NCI-H1436 (cell line): ENCODE results near the gene TGFBR2.

Experiments used
- DNase-seq: peaks from one replicate; lab custom pipeline; 2025; lab: John Stamatoyannopoulos, UW

Gene TGFBR2

DNA sequence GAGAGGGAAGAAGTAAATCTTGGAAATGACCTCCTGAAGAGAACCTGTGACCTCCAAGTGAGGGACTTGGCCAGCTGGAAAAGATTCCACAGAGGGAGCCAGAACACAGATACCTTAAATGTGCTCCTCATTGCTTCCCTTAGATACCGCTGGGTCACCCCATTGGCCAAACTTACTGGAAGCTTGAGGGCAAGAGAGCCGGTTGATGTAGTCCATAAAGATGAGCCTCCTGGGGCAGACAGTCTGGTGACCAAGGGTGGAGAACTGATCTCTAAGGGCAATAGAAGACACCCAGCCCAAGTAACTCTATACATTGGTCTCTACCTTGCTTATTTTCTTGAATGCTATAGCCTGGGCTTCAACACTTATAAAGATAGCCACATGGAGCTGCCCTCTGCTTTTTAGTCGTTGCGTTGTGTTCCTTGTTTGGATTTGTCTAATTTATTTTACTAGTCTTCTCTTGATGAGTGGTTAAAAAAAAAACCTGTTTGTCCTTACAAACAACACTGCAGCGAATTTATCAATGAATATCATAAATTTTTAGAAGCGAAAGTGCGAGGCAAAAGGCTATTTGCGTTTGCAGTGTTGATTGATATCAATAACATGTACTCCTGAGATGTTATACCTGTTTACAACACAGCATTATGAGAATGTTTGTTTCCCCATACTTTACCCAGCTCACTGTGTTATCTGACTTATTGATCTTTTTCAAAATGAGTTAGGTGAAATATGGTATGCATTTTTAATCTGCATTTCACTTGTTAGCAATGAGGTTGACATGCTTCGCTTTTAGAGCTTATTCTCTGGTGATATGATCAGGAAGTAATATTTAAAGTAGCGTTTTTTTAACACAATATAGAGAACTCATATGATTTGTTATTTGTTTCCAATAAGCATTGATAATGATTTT, 31.2 kb downstream of the TGFBR2 start:
- DNase-seq = no peak

DNA sequence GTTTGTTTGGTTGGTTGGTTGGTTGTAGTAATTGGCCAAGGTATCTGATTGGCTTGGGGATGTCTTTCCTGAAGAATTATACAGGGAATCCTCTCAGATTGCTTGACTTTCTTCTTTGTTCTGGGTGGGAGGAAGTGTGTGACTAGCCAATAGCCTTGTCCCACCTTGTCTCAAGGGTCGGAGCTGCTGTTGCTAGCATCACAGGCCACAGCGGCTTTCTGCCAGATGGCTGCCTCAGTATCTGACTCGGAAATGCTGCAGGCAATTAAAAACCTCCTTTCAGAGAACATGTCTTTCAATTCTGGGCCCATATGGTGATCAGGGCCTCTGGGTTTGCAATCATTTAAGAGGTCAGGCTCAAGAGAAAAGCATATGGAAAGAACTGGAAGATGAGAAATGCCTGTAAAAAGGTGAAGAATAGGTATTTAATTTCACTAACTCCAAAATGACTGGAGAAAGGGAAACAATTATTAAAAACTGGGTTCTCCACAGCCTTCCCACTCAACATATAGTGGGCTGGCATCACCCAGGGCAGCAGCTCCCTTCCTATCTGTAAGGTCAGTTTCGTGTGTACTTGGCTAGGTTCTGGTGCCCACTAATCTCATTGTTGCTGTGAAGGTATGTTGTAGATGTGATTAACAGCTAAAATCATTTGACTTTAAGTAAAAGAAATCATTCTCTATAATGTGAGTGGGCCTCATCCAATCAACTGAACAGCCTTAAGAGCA, 32.4 kb downstream of the TGFBR2 start:
- DNase-seq = no peak

DNA sequence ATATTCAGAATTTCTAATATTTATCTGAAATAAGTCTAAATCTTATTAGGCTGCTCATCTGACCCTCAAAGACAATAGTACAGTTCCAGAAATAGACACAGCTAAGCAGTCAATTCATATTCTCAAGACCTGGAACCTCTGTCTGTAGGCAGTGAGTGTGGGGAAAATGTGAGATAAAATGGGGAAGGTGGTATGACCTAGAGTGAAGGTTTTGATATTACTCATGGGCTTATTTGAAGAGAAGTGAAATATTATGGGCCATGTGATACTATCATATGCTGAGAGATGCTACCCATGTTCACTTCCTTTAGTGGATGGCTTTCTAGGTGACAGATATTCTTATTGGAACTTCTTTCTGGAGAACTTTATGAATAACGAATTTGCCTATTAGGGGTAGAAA, 33.5 kb downstream of the TGFBR2 start:
- DNase-seq = no peak

DNA sequence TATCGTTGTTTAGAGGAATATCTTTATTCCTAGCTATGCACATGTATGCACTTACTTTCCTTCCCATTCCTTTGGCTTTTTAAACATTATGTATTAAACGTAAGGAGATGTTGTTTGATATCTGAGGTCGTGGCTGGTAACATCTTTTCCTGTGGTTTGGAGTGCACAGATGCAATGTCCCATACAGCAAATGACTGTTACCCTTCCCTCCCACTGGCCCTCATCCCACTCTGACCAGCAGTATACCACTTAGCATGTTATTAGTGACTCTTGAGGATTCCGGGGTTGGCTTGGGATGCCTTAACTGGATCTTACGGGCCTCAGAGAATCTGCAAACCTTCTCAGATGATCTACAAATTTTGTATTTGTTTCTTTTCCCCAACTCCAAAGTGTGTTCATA, 34.5 kb downstream of the TGFBR2 start:
- no peak for DNase-seq

DNA sequence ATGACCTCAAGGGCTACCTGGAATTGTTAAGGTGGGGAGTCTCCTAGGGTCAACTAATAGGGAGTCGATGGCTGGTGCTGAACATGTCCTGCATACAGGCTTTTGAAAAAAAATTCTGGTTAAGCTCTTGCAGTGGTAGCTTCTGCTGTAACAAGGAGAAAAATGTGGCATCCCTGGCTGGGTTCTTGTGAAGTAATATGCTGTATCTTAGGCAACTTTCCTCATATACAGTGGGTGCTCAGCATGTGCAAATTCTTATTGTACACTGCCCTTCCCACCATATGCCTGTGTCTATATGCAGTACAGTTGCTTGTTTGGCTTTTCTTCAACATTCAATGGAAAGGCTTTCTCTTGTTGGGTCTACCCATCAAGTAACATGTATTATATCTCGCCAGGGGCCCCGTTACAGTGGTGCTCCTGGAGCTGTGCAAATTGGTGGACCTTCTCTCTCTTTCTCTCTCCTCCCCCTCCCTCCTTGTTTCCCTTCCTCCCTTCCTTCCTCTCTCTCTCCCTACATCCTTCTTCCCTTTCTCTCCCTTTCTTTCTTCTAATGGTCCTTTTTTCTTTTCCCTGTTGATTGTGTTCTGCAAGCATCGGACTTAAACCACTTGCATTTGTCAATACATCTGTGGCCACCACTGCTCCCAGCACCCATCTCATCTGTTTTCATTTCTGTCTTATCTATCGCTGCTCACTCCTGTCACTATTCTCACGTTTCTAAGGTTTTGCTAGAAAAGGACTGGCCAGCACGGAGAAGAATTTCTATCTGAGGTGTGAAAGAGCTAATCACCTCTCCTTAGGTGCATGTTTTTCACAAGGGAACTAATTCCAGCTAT, 35.2 kb downstream of the TGFBR2 start:
- DNase-seq = no peak

DNA sequence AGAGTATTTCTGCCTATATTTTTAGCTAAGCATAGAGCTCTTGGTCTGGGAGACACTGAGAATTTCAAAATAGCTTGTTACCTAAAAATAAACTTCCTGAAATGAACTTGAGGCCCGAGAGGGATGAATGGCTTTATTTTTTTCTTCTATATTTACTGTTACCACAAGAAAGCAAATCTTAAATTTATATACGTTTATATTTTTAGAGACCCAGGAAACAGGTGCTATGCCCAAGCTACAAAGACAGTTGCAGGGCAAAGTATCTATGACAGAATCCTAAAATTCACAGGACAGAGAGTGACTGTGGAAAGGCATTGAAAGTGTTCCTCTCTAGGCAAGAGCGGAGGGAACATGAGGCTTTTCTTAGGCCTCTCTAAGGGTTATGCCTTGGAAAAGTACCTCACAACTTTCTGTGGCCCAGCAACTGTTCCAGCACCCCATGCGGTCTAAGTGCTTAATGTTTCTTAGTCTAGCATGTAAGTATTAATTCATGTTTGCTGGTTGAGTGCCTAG, 36.5 kb downstream of the TGFBR2 start:
- DNase-seq = no peak

DNA sequence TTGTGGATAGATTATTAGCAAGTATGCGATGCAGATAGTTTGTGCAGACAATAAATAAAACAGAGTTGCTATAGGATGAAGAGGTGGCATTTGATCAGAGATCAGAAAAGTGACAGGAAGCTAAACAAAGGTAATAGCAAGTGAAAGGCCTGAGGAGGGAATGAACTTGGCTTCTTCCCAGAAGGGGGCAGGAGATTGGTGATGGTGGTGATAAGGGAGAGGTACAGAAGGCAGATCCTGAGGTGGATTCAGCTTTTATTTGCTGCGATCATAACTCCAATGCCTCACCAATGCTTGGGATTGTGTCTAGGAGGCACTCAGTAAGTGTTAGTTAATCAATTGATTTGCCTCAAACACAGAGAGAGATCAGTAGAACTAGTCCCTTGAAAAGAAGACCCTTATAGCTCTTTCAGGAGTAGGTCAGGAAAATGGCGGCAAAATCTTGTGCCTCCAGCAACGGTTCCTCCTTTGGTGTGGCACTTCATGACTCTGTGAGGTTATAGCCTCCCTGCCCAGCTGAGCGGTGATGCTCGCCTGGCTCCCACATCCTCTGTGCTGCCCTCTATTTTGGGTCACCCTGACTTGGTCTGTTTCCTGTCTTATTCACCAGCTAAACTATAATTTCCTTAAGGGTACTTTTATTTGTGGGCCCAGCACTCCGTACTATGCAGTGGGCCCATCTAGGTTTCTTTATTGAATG, 37.5 kb downstream of the TGFBR2 start:
- DNase-seq = no peak

DNA sequence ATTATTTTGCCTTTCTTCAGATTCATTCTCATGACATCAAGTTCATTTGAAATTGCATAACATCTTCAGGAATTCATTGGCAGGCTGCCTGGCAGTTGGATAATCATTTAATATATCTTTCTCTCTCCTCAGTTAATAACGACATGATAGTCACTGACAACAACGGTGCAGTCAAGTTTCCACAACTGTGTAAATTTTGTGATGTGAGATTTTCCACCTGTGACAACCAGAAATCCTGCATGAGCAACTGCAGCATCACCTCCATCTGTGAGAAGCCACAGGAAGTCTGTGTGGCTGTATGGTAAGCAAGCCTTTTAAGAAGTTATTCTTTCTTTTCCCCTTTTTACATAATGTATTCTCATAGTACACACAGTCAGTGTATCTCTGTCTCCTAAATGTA, 38.2 kb downstream of the TGFBR2 start:
- no peak for DNase-seq

DNA sequence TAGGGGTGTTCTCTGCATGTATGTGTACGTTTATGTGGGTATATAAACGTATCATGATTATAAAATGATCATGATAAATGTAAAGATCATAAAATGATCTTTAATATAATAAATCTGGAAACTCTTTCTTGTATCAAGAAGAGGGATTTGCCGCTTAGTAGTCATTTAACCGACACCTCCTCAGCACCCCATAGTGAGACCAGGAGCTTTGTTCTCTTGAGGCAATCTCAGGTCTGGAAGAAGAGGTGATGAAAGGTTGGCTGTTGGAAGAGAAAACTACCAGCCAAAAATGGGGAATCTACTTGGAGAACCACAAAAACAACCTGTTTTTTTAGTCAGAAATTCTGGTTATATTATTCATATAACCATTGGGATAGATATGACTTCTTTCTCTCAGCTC, 38.7 kb downstream of the TGFBR2 start:
- no peak for DNase-seq

DNA sequence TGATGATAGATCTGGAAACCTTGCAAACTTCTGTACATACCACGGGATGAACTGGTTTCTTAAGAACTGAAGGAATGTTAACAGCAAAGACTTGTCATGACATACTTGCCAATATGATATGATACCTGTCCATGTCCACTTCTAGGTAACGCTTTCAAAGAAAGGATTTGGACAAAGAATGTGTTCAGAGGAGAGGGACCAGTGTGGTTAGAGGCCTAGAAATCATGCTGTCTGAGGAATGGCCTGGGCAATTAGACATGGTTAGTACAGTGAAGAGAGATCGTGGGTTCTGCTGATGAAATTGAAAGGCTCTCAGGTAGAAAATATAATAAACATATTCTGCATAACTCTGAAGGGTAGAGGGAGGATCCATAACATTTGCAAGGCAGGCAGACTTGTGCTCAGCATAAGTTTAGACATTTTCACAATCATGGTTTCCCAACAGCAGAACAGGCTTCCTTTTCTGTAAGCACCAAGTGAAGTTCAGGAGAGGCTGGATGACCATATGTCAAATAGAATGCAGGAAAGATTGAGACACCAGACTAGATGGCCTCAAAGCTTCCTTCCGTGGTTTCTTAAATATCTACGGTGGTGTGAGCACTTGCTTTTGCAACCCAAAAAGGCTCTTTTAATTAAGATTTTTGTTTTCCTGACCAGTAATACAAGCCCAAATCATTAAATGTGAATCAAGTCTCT, 39.9 kb downstream of the TGFBR2 start:
- DNase-seq = no peak

DNA sequence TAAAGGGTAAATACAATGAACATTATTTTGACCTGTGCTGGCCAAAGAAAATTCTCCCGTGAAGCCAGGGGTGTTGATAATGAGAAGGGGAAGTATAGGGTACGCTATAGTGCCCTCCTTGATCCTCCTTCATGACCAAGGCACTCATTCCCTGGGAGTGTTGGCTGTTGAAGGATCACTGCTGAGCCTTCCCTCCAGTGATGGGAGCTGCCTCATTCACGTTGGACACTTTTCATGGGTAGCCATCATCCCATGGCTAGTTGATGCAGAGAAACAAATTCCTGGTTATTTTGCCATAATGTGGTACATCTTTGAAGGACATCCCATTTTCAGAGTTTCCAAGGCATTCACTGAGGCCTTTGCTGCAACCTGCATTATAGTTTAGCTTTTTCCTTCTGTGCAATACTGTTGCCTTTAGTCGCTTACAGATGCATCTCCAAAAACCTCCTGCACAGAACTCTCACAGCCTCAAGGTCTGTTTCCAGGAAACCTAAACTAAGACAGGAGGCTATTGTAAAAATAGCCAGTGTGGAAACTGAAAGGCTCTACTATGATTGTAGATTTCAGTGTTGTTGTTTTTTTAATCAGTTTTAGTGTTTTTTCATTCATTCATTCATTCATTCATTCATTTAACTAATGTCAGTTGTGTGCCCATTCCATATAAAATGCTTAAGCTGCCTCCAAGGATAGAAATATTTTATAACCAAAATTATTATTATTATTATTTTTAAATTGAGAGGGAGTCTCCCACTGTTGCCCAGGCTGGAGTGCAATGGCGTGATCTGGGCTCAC, 40.8 kb downstream of the TGFBR2 start:
- no peak for DNase-seq

DNA sequence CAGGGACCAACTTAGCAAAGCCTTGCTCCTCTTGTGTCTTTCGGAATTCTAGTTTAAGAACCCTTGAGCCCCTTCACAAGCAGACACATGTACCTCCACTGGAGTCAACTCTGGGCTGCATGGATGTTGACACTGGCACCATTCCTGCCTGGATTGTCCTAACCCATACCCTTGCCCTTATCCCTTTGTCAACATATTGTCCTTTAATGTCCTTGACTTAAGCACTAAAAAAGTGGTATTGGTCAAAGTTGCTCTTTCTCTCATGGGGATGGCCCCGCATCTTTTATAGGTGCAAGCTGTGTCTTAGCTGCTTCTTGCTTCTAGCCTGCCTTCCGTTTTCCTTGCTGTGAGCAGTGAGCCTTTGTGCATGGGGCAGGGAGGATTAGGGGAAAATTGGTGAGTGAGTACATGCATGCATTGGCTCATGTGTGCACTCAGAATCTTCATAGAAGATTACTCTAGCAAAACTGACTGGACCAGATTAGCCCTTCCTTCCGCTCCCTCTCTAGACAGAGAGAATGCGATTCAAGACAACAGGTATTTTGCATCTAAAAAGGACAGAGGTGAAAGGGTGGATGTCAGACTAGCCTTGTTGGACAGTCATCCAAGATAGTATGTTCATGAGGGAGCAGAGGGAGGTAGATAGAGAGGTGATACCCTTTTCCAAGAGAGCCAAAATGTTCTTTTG, 42.4 kb downstream of the TGFBR2 start:
- DNase-seq = no peak

DNA sequence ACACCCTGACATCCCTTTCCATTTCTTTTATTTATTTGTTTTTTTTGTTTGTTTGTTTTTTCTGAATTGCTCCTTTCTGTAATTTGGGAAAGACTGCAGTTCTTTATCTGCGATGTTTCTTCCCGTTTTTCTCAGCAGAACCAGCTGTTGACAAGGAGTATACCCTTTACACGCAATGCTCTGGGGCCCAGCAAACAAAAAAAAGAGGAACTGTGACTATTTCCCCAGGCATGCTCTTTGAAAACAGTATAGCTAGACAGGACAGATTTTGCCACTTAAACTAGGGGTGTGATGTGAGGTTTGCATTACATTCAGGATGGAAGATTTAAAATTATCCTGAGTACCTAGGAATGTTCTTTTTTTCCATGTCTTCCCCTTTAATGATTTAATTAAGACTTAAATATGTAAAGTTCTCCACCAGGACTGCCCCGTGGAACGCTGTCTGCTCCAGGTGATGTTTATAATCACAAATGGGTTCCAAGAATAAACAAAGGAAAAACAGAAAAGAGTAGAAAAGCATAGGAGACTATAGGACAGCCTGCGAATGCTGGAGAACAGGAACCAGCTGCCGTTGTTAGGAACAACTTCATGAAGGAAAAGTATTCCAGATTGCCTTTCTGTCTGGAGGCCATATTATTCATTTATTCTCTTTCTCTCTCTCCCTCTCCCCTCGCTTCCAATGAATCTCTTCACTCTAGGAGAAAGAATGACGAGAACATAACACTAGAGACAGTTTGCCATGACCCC, 43.3 kb downstream of the TGFBR2 start:
- no peak for DNase-seq

DNA sequence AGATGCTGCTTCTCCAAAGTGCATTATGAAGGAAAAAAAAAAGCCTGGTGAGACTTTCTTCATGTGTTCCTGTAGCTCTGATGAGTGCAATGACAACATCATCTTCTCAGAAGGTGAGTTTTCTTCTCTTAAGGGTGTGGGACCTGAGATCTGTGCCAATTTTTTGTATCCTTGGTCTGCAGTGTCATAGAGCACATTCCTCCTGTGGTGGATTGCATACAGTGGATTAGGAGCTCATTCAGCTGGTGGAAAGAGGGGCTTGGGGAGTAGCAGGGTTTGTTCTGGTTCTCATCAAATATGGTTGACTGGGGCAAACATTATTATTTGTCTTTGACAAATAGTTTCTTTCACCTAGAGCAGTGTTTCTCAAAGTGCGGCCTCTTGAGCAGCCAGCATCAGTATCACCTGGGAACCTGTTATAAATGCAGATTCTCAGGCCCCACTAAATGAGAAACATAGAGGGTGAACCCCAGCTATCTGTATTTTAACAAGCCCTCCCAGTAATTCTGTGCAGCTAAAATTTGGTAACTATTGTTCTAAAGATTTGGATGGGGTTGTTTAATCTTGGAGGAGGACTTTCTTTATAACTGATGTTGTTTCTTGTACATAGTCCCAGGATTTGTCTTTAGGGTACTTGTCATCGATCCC, 44.1 kb downstream of the TGFBR2 start:
- DNase-seq = no peak

DNA sequence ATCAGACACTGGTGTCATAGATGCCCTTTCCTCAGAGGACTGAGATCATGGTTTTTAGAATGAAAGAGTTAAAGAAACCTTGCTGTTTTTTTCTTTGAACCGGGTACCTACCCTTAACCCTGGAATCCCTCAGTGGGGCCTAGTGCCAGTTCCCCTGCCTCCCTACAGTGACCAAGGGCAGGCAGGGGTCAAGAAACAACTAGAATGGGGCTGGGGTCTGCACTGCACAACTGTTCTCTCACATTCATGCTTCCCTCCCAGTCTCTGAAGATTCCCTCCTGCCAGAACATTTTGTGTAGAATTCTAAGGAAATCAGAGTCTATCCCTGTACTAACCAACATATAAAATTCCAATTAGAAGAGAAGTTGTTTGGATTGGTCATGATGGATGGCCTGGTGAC, 47.9 kb downstream of the TGFBR2 start:
- no peak for DNase-seq

DNA sequence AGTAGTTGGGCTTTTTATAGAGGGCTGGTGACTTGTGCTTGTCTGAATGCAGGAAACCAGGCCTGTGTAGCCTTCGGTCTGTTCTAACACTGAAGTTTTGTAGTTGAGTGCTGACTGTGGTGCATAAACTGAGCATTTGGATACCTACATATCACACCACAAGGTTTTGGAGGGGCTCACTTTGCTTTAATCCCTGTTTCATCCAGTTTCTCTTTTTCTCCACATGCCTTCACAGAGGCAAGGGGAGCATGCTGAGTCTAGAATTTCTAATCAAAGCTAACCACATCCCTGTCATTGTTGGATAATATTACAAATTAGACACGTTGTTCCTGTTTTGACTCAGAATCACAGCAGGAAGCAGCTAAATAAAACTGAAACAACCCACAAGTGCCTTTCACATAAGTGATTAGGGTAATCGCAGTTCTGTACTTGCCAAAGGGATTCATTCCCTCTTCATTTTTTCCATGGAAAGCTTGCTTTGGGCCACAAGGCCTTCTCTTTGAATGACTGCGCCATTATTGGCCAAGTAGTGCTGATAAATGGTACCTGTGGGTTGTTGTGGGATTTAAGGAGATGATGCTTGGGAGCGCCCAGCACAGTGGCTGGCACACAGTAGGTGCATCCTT, 48.9 kb downstream of the TGFBR2 start:
- no peak for DNase-seq

DNA sequence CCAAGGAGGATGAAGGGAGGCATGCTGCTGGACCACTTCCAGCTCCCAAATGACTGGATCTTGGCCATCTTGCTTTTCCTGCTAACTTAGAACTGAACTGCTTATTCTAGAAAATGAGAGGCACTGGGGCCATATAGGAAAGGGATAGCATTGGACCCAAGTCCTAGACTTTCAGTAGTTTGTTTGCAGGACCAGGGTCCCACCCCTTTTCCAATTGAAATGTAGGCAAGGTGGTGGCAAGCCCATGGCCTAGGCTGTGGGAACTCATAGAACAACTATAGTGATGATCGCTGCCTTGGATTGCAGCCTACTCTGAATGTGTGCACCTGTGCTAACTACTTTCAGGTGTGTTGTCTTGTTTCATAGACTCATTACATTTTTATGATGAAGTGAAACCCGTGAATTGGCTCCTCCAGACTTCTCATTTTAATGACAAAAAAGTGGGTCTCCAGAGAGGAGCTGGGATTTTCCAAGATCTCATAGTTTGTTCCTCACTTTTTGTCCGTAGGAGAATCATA, 50.3 kb downstream of the TGFBR2 start:
- no peak for DNase-seq

DNA sequence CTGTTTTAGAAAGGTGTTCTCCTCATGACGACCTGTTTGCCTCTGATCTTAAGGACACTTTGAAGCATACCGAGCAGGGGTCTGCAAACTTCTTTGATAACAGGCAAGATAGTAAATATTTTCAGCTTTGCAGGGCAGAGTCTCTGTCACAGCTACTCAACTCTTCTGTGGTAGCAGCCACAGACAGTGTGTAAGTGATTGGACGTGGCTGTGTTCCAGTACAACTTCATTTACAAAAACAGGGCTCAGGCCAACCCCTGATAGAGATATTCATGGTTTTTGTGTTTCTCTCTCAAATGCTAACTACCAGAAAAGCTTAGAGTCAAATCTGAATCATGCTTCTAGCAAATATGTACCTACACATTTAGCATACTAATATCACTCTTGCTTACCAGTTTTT, 51.5 kb downstream of the TGFBR2 start:
- DNase-seq = no peak
